Testis (tissue), 2 donors: ENCODE measurements around the gene METAP1D.

Source experiments
- CTCF ChIP-seq, 3 experiments: fragments of 450-650 bp in 2 of 3; fragments of 200-600 bp in 1 of 3; sonication (generic) in 1 of 3; IDR thresholded peaks; one replicate each; pipeline ENCODE4 v1.5.1; 2016 to 2019; ENCODE audit warnings: antibody characterized with exemption in 3 of 3, mild to moderate bottlenecking in 2 of 3, moderate library complexity in 1 of 3
- POLR2A ChIP-seq: fragments of 450-650 bp; IDR thresholded peaks from one replicate; pipeline ENCODE4 v1.6.1; 2017; ENCODE audit warnings: antibody characterized with exemption, mild to moderate bottlenecking, moderate library complexity

GRCh38 chr2:172012677-172013391, 13.1 kb downstream of the METAP1D start:
- no peak for TF ChIP-seq POLR2A
- TF ChIP-seq CTCF (IDR thresholded peaks at IDR 0.05) = no peak
